ENCODE measurements around the gene SKIC8. TPM values are rescaled to one million over a fixed set of nuclear protein-coding genes. Genes with fewer than 3 reads are reported as not detected.

Gene SKIC8
- total RNA-seq, 1 donor from 2014 or later = 46.0 TPM

DNA sequence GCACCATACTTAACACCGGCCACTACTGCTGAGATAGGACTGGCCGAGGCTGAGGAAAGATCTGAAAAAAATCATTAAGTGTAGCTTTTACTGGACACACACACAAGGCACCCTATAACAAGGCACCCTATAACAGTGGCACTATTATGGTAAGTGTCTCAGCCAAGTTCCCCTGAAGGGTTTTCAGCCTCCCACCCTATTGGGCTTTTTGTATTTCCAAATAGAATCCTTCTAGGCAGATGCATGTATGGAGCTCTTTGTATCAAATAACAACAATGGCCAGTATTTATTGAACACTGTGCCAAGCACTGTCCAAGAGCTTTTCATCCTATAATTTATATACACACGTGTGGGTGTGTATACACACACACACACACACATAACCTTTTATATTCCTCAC lies 41.7 kb downstream of the SKIC8 start:
- no peak overlapping the region for H3K4me3 Mint-ChIP-seq
- ATAC-seq (ENCODE audit: low read depth) = no peak
- intact Hi-C loops (cut with micrococcal nuclease) = no loop called here
- no peaks in the 10 kb centered on the region for H3K27me3 Mint-ChIP-seq
- no peak for DNase-seq
- ChIA-PET CTCF (no interaction called here), POLR2A (no interaction called here)
- H3K27ac Mint-ChIP-seq = no peak overlapping the region
- H3K4me1 Mint-ChIP-seq = no peaks in the 10 kb centered on the region
- TF ChIP-seq CTCF (IDR thresholded peaks at IDR 0.05) = no peak
- no peaks in the 10 kb centered on the region for H3K36me3 Mint-ChIP-seq (ENCODE audit: low read depth)
- H3K9me3 Mint-ChIP-seq = no peaks in the 10 kb centered on the region

- no peak for TF ChIP-seq CTCF (IDR thresholded peaks at IDR 0.05)
- intact Hi-C loops (cut with micrococcal nuclease) = no loop called here
- DNase-seq (no peak), ATAC-seq (ENCODE audit: low read depth) (no peak)
- Mint-ChIP-seq H3K9me3 (no peaks in the 10 kb centered on the region), H3K4me1 (no peaks in the 10 kb centered on the region), H3K27ac (no peak overlapping the region), H3K36me3 (ENCODE audit: low read depth) (no peaks in the 10 kb centered on the region), H3K27me3 (no peaks in the 10 kb centered on the region), H3K4me3 (no peak overlapping the region)
- ChIA-PET CTCF (no interaction called here), POLR2A (no interaction called here)
These were observed 43.4 kb downstream of the SKIC8 start for GRCh38 chr15:78256044-78256437.

- intact Hi-C loops (cut with micrococcal nuclease) = no loop called here
- Mint-ChIP-seq H3K4me1 (no peaks in the 10 kb centered on the region), H3K27me3 (no peaks in the 10 kb centered on the region), H3K9me3 (no peaks in the 10 kb centered on the region), H3K36me3 (ENCODE audit: low read depth) (no peaks in the 10 kb centered on the region), H3K27ac (no peak overlapping the region), H3K4me3 (no peak overlapping the region)
- no peak for DNase-seq
- no peak for TF ChIP-seq CTCF (IDR thresholded peaks at IDR 0.05)
- ChIA-PET POLR2A (no interaction called here), CTCF (no interaction called here)
- ATAC-seq (ENCODE audit: low read depth) = no peak
These were observed 43.9 kb downstream of the SKIC8 start for GRCh38 chr15:78255421-78256043.

DNA sequence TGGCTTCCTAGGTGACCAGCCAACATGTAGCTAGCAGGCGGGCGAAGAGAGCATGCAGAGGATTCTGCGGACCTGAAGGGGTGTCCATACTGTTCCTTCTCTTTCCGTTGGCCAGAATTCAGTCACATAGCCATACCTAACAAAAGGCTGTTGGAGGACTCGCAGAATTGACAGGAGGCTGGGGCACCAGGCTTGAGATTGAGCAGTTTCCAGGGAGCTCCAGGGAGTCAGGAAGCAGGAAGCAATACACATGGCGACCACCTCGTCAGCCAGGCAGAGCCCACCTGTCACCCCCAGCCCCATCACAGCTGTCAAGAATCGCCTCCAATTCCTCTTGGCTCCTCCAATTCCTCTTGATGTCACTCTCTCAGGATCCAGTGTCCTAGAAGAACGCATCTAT lies 48.3 kb downstream of the SKIC8 start:
- Mint-ChIP-seq H3K4me1 (no peaks in the 10 kb centered on the region), H3K9me3 (no peaks in the 10 kb centered on the region), H3K4me3 (no peak overlapping the region), H3K27ac (no peak overlapping the region), H3K27me3 (no peaks in the 10 kb centered on the region), H3K36me3 (ENCODE audit: low read depth) (no peaks in the 10 kb centered on the region)
- ATAC-seq (ENCODE audit: low read depth) (no peak), DNase-seq (no peak)
- ChIA-PET CTCF (interaction anchor here (1.3 kb wide), 1 partner anchor 10 kb away, joined by 3 read pairs; no protein-coding TSS in a partner anchor), POLR2A (no interaction called here)
- intact Hi-C loops (cut with micrococcal nuclease) = no loop called here
- TF ChIP-seq CTCF (IDR thresholded peaks at IDR 0.05) = no peak

DNA sequence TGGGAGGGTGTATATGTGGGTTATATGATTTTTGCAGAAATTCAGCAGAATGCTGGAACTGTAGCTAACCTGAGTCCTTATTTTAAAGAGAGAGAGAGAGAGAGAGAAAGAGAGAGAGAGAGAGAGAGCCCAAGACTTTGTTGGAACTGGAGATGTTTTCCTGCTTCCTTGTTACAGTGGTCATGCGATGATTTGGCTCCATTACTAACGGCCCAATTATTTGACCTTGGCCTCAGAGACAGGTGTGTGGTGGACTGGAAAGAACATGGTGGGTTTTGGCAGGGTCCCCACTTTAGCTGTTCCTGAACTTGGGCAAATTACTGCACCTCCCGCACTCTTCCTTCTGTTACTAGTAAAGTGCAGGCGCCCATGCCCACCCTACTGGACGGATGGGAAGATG lies 50.3 kb downstream of the SKIC8 start:
- intact Hi-C loops (cut with micrococcal nuclease) = no loop called here
- ChIA-PET CTCF (no interaction called here), POLR2A (no interaction called here)
- no peak for DNase-seq
- Mint-ChIP-seq H3K9me3 (no peaks in the 10 kb centered on the region), H3K36me3 (ENCODE audit: low read depth) (no peaks in the 10 kb centered on the region), H3K27me3 (no peaks in the 10 kb centered on the region), H3K4me3 (no peak overlapping the region), H3K27ac (no peak overlapping the region), H3K4me1 (no peaks in the 10 kb centered on the region)
- ATAC-seq (ENCODE audit: low read depth) = no peak
- TF ChIP-seq CTCF (IDR thresholded peaks at IDR 0.05) = no peak

All from activated B cell treated with CpG ODN at 0.5 μM for 24 hours (primary cell).